GM13977 (cell line): ENCODE results near the gene COP1.

Experiments used
- DNase-seq: peaks from one replicate; pipeline ENCODE4 v3.0.0; 2012; ENCODE audit warnings: low spot score
- in situ Hi-C: fragments of 300-500 bp; cut with MboI; formaldehyde crosslinking; loops from one replicate; pipeline ENCODE4 v1.12.0; 2022; ENCODE audit warnings: low sequenced_read_pairs, low pct_unique_long_range_greater_than_20kb, mixed read lengths, inconsistent platforms; ENCODE audit not compliant: unreplicated experiment
- TF ChIP-seq, protein P1 (sequence below): IDR thresholded peaks from 2 replicates; pipeline ENCODE4 v1.5.1; 2012; ENCODE audit warnings: mild to moderate bottlenecking, control low read depth; ENCODE audit not compliant: insufficient read depth; ENCODE audit errors: extremely low read depth, missing control alignments

The COP1 gene

GRCh38 chr1:176167210-176167609 lies 39.9 kb downstream of the COP1 start:
- in situ Hi-C loops = no loop called here
- no peak for DNase-seq
- TF ChIP-seq, protein P1, sequence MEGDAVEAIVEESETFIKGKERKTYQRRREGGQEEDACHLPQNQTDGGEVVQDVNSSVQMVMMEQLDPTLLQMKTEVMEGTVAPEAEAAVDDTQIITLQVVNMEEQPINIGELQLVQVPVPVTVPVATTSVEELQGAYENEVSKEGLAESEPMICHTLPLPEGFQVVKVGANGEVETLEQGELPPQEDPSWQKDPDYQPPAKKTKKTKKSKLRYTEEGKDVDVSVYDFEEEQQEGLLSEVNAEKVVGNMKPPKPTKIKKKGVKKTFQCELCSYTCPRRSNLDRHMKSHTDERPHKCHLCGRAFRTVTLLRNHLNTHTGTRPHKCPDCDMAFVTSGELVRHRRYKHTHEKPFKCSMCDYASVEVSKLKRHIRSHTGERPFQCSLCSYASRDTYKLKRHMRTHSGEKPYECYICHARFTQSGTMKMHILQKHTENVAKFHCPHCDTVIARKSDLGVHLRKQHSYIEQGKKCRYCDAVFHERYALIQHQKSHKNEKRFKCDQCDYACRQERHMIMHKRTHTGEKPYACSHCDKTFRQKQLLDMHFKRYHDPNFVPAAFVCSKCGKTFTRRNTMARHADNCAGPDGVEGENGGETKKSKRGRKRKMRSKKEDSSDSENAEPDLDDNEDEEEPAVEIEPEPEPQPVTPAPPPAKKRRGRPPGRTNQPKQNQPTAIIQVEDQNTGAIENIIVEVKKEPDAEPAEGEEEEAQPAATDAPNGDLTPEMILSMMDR = no peak

DNA sequence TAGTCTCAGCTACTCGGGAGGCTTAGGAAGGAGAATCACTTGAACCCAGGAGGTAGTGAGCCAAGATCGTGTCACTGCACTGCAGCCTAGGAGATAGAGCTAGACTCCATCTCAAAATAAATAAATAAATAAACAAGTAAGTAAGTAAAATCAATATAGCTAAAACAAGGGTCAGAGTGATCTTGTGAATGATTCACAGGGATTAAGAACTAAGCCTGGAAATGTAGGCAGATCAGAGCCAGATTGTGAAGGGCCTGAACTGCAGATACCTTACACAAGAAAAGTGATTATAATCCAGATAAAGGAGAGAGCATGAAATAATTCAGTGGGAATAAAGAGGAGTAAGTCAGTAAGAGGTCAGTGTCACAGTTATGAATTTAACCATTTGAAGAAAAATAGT lies 41.5 kb downstream of the COP1 start:
- in situ Hi-C loops = no loop called here
- DNase-seq = no peak
- TF ChIP-seq, protein P1 = no peak

DNA sequence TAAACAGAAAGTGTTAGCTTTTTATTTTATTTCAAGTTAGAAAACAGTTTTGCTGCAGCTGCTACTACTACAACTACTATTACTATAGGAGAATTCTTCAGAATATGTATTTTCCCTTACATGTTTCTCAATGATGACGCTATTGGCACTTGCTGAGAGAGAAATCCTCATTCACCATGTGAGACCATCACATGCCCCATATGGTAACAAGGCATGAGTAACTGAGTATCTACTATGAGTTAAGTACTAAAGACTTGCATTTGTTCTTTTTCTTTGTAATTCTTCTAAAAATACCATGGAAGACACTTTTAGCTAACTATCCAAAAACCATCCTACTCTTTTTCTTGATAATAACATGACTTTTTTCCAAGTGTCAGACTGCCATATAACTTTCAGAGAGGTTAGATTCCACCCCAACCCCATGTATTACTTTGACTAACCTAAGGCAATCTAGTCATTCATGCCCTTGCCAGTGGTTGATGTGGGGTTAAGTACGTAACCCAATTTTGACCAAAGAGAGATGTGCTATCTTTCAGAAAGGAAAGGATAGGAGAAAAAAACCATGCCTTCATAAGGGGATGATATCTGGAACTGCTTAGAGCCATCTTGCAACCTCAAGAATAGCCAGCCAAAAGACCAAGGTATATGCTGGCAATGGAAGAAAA lies 42.9 kb downstream of the COP1 start:
- no peak for DNase-seq
- in situ Hi-C loops = no loop called here
- TF ChIP-seq, protein P1 = no peak

DNA sequence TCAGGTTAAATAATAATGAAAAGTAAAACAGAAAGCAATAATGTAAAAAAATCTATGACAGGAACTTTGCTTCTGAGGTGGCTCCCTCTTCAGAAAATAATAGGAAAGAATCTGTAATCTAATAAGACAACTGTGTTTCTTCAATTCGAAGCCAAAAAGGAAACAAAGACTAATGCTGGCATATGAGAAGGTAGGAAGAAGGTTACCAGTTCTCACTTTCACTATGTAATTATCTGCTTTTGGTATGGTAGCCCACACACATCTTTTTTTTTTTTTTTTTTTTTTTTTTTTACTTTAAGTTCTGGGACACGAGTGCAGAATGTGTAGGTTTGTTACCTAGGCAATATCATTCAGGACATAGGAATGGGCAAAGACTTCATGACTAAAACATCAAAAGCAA lies 47.1 kb downstream of the COP1 start:
- in situ Hi-C loops = no loop called here
- DNase-seq = peak; percentile 4
- TF ChIP-seq, protein P1 = no peak

DNA sequence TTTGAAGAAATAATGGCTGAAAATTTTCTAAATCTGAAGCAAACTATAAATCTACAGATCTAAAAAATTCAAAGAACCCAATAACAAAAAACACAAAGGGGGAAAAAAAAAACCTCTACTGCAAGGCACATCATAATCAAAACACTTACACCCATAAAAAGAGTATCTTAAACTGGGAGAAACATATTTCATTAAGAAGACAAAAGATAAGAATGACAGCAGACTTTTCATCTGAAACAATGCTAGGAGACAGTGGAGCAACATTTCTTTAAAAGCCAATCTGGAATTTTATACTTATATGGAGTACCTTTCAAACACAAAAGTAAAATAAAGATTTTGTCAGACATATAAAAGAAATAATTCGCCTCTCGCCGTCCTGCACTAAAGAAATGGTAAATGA lies 49.1 kb downstream of the COP1 start:
- in situ Hi-C loops = no loop called here
- TF ChIP-seq, protein P1 = no peak
- DNase-seq = no peak

DNA sequence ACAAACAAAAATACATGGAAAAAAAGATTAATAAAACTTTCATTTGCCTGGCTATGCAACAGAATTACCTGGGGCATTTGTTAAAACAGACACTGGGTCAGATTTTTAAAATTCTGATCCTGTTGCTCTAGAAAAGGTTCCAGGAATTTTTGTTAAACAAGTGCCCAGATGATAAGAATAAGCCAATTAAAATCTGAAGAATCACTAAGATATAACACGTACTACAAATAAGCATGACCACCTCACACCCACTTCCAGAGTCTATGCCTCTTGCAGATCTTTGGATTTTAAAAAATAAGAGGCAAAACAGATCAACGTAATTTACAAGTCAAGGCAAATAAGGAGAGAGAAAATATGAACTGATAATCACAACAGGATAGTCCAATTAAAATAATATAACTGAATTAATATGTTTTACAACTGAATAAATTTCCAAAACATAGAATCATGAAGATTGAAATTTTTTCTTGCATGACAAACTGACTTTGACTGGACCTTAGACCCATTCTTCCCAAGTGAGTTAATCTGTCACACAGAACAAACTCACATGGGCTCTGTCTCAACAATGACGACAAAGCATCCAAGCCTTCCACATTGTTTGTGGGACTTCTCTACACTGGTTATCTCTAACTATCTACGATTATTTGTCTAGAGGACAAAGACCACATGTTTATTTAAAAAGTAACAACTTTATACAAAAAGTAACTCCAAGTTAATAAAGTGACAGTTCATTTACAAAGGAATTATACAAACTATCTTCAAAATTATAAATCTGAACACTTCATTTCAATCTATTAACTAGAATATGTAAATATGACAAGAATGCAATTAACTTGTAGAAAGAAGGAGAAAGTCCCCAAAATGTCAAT lies 56.9 kb downstream of the COP1 start:
- no peak for DNase-seq
- TF ChIP-seq, protein P1 = no peak
- in situ Hi-C loops = no loop called here
